GM19238 (cell line): ENCODE data around the gene YPEL2.
"Not testable (repeated sequence)": the region's sequence is repeated elsewhere in the genome, so short reads cannot be mapped to it uniquely, and the experiment has no call there.

Experiments used
- DNase-seq: peaks from one replicate; pipeline ENCODE4 v3.0.0; 2011; ENCODE audit warnings: low spot score; ENCODE audit not compliant: insufficient read length

YPEL2 gene

DNA sequence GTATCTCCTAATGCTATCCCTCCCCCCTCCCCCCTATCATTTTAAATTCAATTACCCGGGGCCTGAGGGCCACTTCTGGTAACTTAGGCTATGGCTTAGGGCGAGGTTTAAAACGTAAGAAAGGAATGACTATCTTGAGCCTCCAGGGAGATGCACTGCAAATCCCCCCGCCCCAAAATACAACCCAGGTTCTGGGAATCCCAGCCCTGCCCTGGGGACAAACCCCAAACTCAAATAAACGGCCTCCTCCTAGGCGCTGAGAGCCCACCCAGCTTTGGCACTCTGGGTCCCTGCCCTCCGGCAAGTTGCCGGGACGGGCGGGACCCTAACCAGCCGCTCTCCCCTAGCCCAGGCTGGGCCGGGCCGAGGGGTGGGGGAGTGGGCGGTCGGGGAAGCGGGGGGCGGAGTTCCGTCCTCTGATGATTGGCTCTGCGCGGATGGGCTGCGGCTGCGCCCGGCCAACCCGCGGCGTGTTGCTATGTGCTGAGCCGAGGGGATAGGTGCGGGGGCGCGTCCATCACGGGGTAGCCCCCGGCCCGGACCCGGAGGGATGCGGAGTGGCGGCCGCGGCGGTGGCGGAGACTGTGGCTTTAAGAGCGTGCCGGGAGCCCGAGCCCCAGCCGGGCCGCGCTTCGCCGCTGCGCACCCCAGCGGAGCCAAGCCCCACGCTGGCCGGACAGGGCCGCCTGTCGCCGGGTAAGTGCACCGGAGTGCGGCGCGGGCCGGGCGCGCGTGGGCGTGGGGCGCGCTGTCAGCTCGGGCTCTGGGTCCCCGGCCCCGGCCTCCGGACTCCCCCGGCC lies at the start of gene YPEL2:
Gene YPEL2, plus strand, starts transcription at position 527 of the 800 bp plus-strand sequence. CDS start 21,755 bp downstream, outside the sequence.
- peak; percentile 98 for DNase-seq

DNA sequence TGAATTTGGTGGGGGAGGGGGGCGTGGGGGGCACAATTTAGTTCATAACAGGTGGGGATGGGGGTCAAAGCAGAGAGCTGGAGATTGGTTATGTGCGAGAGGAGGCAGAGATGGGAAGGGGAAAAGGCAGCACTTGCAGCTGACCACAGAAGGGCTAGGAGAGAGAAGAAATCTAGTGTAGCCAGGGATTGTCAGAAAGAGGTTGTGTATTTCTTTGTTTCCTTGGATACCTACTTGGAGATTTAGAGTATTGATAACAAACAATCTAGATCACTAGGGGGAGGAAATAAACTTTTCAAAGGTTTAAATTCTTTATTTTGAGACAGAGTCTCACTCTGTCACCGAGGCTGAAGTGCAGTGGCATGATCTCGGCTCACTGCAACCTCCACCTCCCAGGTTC lies 47.1 kb upstream of the YPEL2 start:
- no peak for DNase-seq

DNA sequence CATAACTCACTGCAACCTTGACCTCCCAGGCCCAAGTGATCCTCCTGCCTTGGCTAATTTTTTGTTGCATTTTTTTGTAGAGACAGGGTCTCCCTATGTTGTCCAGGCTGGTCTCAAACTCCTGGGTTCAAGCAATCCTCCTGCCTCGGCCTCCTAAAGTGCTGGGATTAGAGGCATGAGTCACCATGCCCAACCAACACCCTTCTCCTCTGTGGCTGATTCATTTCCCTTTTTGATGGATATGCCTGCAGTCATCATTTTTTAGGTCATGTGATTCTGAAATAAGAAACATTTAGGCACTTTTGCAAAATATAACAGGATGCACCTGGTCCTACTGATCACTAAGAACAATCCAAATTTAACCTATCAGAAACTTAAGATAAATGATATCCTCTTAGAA lies 44.0 kb upstream of the YPEL2 start:
- no peak for DNase-seq

DNA sequence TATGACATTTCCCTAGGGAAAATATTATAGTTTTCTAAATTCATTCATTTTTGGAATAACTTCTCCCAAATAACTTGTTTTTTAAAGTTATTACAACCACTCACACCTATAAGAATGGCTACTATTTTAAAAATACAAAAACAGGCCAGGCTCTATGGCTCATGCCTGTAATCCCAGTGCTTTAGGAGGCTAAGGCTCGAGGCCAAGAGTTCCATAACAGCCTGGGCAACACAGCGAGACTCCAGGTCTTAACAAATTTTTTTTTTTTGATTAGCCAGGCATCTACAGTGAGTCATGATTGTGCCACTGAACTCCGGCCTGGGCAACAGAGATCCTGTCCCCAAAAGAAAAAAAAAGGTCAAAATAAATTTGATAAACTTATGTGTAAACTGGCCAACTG lies 43.6 kb upstream of the YPEL2 start:
- no peak for DNase-seq

DNA sequence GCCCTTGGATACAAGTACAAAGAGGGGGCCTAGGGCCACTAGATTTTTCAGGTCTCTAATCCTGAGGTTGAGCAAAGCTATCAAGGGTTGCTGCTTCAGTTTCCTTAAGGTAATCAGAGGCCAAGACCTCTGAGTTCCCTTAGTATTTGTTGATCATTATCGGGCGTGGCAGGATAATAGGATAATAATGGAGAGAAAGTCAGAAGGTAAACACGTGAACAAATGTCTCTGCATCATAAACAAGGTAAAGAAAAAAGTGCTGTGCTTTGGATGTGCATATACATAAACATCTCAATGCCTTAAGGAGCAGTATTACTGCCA lies 41.5 kb upstream of the YPEL2 start:
- no peak for DNase-seq

- not testable (repeated sequence) for DNase-seq
Observed at GRCh38 chr17:59290302-59290998, 41.0 kb upstream of the YPEL2 start.

GRCh38 chr17:59292174-59292523 lies 39.3 kb upstream of the YPEL2 start:
- DNase-seq: no peak

GRCh38 chr17:59296190-59296589 lies 35.3 kb upstream of the YPEL2 start:
- DNase-seq: no peak

- no peak for DNase-seq
Observed at GRCh38 chr17:59298521-59298920, 32.9 kb upstream of the YPEL2 start.

DNA sequence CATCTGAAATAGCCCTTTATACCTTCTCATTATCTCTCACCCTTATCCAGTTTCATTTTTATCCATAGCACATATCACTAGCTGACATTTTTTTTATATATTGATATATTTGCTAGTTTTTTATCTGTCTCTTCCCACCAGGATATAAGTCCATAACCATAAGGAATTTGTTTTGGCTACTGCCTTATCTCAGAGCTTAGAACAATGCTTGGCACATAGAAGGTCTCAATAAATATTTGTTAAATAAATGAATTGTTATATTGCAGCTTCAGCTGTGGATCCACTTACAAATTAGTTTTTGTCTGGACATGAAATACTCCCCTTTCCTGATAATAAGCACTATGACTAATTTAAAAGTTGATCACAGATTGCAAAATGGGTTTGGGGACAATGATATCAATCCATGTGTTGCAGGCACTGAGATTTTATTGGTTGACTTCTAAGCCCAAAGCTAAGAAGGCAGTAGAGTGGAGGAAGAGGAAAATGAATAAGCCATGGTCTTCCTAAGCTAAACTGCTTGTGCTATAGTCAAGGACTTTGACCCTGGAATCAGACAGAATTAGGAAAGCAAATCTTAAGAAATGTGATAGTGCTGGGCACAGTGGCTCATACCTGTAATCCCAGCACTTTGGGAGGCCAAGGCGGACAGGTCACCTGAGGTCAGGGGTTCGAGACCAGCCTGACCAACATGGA lies 31.9 kb upstream of the YPEL2 start:
- no peak for DNase-seq

DNA sequence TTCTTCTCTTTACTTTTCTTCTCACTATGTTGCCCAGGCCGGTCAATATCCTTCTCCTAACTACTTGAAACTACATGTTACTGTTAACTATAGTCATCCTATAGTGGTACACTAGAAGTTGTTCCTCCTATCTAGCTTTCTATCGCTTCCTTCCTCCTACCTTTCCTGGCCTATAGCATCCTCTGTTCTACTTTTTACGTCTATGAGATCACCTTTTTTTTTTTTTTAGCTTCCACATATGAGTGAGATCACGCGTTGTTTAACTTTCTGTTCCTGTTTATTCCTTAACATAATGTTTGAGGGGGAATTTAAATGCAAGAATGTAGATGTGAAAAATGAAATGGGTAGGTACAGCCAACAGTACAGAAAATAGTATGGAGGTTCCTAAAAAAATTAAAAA lies 30.5 kb upstream of the YPEL2 start:
- DNase-seq: no peak

DNA sequence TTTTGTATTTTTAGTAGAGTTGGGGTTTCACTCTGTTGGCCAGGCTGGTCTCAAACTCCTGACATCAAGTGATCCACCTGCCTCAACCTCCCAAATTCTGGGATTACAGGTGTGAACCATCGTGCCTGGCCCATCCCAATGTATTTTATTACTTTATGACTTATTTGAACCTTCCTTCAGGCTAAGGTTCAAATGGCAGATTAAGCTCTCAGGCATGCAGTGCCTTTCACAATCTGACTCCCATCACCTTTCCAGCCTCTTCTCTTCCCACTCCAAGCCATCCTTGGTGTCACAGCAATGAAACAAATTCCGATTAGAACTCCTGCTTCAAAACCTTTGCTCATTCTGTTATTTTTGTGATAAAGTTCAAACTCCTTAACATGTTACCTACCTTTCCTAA lies 26.6 kb upstream of the YPEL2 start:
- no peak for DNase-seq

GRCh38 chr17:59310263-59310920 lies 21.1 kb upstream of the YPEL2 start:
- DNase-seq: no peak

DNA sequence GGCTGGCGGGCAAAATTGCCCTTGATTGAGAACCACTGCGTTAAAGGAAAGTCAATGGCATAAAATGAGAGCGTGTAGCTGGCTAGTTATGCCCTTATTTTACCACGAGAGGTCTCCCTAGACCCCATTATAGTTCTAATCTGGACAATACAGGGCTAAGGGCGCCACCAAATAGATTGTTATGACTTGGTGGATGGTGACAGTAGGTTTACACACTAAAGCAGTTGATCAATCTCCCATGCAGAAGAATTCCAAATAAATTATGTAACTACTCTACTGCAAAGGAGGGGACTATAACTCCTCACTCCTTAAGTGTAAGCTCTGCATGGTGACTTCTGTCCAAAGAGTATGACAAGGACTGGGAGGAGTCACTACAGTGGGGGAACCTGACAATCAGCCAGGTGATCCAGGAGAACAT lies 20.4 kb upstream of the YPEL2 start:
- DNase-seq: peak; percentile 51

- not testable (repeated sequence) for DNase-seq
Observed at GRCh38 chr17:59311521-59311920, 19.9 kb upstream of the YPEL2 start.

GRCh38 chr17:59315866-59316265 lies 15.6 kb upstream of the YPEL2 start:
- no peak for DNase-seq

GRCh38 chr17:59327121-59327980 lies 4.1 kb upstream of the YPEL2 start:
- DNase-seq: no peak

DNA sequence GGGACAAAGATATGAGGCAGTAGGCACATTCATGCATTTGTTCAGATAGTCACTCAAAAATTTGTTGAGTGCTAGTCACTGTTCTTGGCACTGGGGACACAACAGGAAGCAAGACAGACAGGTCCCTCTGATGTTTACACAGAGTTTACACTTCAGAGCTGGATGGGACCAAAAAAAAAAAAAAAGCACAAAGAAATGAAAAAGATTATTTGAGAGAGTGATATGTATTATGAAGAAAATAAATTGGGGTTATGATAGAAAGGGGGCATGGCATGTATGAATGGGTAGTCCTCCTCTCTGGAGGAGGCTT lies 3.5 kb upstream of the YPEL2 start:
- no peak for DNase-seq

DNA sequence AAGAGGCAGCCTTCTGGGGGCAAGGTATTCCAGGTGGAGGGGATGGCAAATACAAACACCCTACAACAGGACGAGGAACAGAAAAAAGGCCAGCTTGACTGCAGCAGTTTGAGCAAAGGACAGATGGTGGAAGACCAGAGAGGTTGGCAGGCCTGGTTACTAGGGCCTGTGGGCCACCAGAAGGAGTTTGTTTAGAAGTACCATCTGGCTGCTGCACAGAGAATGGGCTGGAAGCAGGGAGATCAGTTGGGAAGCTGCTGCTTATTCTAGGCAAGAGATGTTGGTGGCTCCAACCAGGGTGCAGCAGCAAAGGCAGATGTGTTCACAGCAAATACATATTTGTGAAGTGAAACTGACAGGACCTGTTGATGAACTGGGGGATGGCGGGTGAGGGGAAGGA lies 2.9 kb upstream of the YPEL2 start:
- DNase-seq: no peak

DNA sequence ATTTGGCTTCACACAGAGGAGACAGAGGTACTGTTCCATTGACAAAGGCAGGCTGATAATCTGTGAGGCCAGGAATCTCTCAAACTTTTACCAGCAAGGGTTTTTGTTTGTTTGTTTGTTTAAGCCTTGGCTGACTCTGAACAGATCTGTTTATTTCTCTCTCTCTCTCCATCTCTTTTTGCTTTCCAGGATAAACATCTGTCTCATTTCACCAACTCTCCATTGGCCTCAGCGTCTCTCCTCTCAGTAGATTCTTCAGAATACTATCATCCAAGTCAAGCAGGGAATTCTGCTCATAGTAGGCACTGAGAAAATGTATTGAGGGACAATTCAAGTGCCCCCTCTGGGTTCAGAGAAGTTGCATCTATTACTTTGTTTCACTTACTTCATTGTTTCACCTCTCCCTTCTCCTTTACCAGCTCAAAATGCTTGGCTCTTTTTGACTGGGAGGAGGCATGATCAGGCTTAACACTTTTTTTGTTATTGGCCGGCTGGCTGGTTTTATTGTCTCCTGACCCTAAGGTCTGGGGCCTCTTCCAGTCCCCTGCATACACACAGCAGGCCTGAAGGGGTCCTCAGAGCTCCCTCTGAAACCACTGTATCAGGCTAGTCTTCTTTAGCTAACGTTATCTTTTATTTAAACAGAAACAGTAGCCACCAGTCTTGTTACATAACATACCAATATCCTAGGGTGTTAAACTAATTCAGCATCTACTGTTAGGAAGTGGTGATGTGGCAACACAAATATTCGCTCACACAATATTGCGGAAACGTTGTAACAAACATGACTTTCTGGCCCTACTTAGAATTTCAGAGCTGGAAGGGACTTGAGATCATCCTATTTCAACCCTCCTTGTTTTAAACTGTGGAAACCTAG lies 2.0 kb upstream of the YPEL2 start:
- DNase-seq: peak; percentile 61
